K562 treated with DMSO at 1 percent for 24 hours (cell line): ENCODE measurements around the gene LRRC27. TPM values are rescaled to one million over a fixed set of nuclear protein-coding genes. Genes with fewer than 3 reads are reported as not detected.

Source experiments
- total RNA-seq: library from RNA; unstranded; fragments of 300-600 nt; gene quantifications from 2 replicates; pipeline ENCODE4 v1.2.3, GENCODE V29; 2022; ENCODE audit warnings: low read depth; ENCODE audit not compliant: insufficient read depth

Gene LRRC27
- total RNA-seq, result 2.2 and 3.1 TPM in 2 replicates

GRCh38 chr10:132331601-132332432 is at the start of gene LRRC27:
Gene LRRC27, plus strand, starts transcription at chr10:132332193. Its CDS starts 1,332 bp downstream, at chr10:132333525.

GRCh38 chr10:132307823-132308586 is 24.0 kb upstream of the LRRC27 start, which contains the start of gene STK32C:
Gene STK32C, minus strand, starts transcription at chr10:132307950. Its CDS starts 117 bp downstream, at chr10:132307833.

GRCh38 chr10:132397036-132397541 is 65.1 kb downstream of the LRRC27 start, which contains the start of gene PWWP2B:
Gene PWWP2B, plus strand, starts transcription at chr10:132397200. Its CDS starts 27 bp downstream, at chr10:132397227.

Other genes starting within 250 kb of the LRRC27 start
- gene DPYSL4, start 145.2 kb upstream of the LRRC27 start, total RNA-seq, result 0.25 TPM in 2 replicates
- gene STK32C, start 24.2 kb upstream of the LRRC27 start, total RNA-seq, result 23.5 and 25.5 TPM in 2 replicates
- 10.0 and 12.5 TPM in 2 replicates for gene PWWP2B, start 65.0 kb downstream of the LRRC27 start, total RNA-seq
- 7.0 and 9.0 TPM in 2 replicates for gene INPP5A, start 205.6 kb downstream of the LRRC27 start, total RNA-seq